NCI-H446 treated with DMSO at 0.1 percent for 48 hours (cell line): ENCODE data around the gene TMTC2.
"Not testable (repeated sequence)": the region's sequence is repeated elsewhere in the genome, so short reads cannot be mapped to it uniquely, and the experiment has no call there.

Experiments
- DNase-seq: peaks from one replicate; lab custom pipeline; 2025; lab: John Stamatoyannopoulos, UW

The TMTC2 gene

GRCh38 chr12:83082690-83083276, 396.1 kb downstream of the TMTC2 start:
- no peak for DNase-seq

- DNase-seq: no peak
Observed at GRCh38 chr12:83083616-83084015, 396.9 kb downstream of the TMTC2 start.

- DNase-seq: no peak
Observed at GRCh38 chr12:83084516-83085234, 398.0 kb downstream of the TMTC2 start.

GRCh38 chr12:83086023-83086422, 399.3 kb downstream of the TMTC2 start:
- no peak for DNase-seq

- no peak for DNase-seq
Observed at GRCh38 chr12:83089575-83089974, 402.9 kb downstream of the TMTC2 start.

GRCh38 chr12:83092129-83092528, 405.4 kb downstream of the TMTC2 start:
- no peak for DNase-seq

GRCh38 chr12:83092606-83093005, 405.9 kb downstream of the TMTC2 start:
- DNase-seq: no peak

GRCh38 chr12:83093426-83093825, 406.7 kb downstream of the TMTC2 start:
- DNase-seq: no peak

- no peak for DNase-seq
Observed at GRCh38 chr12:83097643-83098342, 411.1 kb downstream of the TMTC2 start.

- DNase-seq: no peak
Observed at GRCh38 chr12:83099436-83099835, 412.7 kb downstream of the TMTC2 start.

GRCh38 chr12:83102499-83102898, 415.8 kb downstream of the TMTC2 start:
- DNase-seq: no peak

GRCh38 chr12:83106873-83107272, 420.2 kb downstream of the TMTC2 start:
- no peak for DNase-seq

GRCh38 chr12:83110424-83110823, 423.7 kb downstream of the TMTC2 start:
- no peak for DNase-seq

- DNase-seq: no peak
Observed at GRCh38 chr12:83113945-83114344, 427.2 kb downstream of the TMTC2 start.

- DNase-seq: no peak
Observed at GRCh38 chr12:83114966-83115365, 428.3 kb downstream of the TMTC2 start.

GRCh38 chr12:83117926-83118325, 431.2 kb downstream of the TMTC2 start:
- DNase-seq: not testable (repeated sequence)

- DNase-seq: no peak
Observed at GRCh38 chr12:83121897-83122622, 435.4 kb downstream of the TMTC2 start.

- no peak for DNase-seq
Observed at GRCh38 chr12:83122623-83122934, 435.9 kb downstream of the TMTC2 start.

GRCh38 chr12:83123039-83123438, 436.3 kb downstream of the TMTC2 start:
- no peak for DNase-seq

- DNase-seq: no peak
Observed at GRCh38 chr12:83128540-83128939, 441.8 kb downstream of the TMTC2 start.

- DNase-seq: no peak
Observed at GRCh38 chr12:83130178-83130577, 443.5 kb downstream of the TMTC2 start.

GRCh38 chr12:83132360-83132759, 445.7 kb downstream of the TMTC2 start:
- DNase-seq: no peak

- no peak for DNase-seq
Observed at GRCh38 chr12:83136411-83136810, 449.7 kb downstream of the TMTC2 start.
